H1 (cell line): ENCODE results near the gene PRMT5. TPM values are rescaled to one million over a fixed set of nuclear protein-coding genes. Genes with fewer than 3 reads are reported as not detected.

ENCODE experiments used
- EGR1 ChIP-seq: IDR thresholded peaks from 2 replicates; pipeline ENCODE4 v1.6.1; 2011; ENCODE audit warnings: low read depth, low read length, borderline replicate concordance
- MAX ChIP-seq: IDR thresholded peaks from 2 replicates; pipeline ENCODE4 v1.6.1; 2012; ENCODE audit warnings: inconsistent platforms
- RAD21 ChIP-seq, 2 experiments: IDR thresholded peaks in 1 of 2; conservative IDR thresholded peaks in 1 of 2; 2 replicates each; pipeline ENCODE4 v1.6.1; 2011; ENCODE audit warnings: low read depth in 2 of 2, low read length in 2 of 2, improper control_type of control experiment in 1 of 2, inconsistent platforms in 1 of 2, mild to moderate bottlenecking in 1 of 2, moderate library complexity in 1 of 2
- SIN3A ChIP-seq, 2 experiments: IDR thresholded peaks in 1 of 2; conservative IDR thresholded peaks in 1 of 2; 2 replicates each; pipeline ENCODE4 v1.6.1; 2011 to 2012; ENCODE audit warnings: low read length in 2 of 2, improper control_type of control experiment in 1 of 2, low read depth in 1 of 2, mild to moderate bottlenecking in 1 of 2
- TAF1 ChIP-seq: IDR thresholded peaks from 2 replicates; pipeline ENCODE4 v1.6.1; 2011; ENCODE audit warnings: mild to moderate bottlenecking, low read depth, low read length
- YY1 ChIP-seq: IDR thresholded peaks from 2 replicates; pipeline ENCODE4 v1.6.1; 2011; ENCODE audit warnings: low read depth, mild to moderate bottlenecking, low read length
- polyA plus RNA-seq, 7 experiments: library from polyadenylated mRNA; depleted of rRNA in 3 of 7; stranded (reverse) in 5 of 7; unstranded in 2 of 7; fragments of >200 nt in 5 of 7; fragments of 200-250 nt in 2 of 7; gene quantifications; 1 replicate in 5 of 7; 2 replicates in 1 of 7; 4 replicates in 1 of 7; pipeline versions ENCODE4 v1.2.1 to v1.2.3, GENCODE V29; 2011 to 2013; ENCODE audit warnings: missing spikeins in 2 of 7, mixed read lengths in 2 of 7
- total RNA-seq: library from RNA; stranded (reverse); fragmentation: NEBNext Ultra II Directional; extraction: Animal tissue kit (Norgen Biotek cat#: 25700); gene quantifications from 2 replicates; pipeline ENCODE4 v1.2.1, GENCODE V29; 2021

The PRMT5 gene
- total and polyA plus RNA-seq, 2 of the 8 experiments (the other 6 are each of a cell fraction or from before 2014, with no cell fraction given) = 171 to 402 TPM

- peak; percentile 19; the same call in 1 of the 2 replicates for TF ChIP-seq MAX
- TF ChIP-seq TAF1 = peak; percentile 31; the same call in 1 of the 2 replicates
- peak in 1 of 2 experiments; percentile 11; a peak in 1 of 4 replicates for TF ChIP-seq RAD21 (IDR thresholded peaks at IDR 0.05 in 1 of 2, conservative IDR thresholded peaks at IDR 0.05 in 1 of 2; ENCODE audit: low read depth in 2 of 2, low read length in 2 of 2)
- no peak for TF ChIP-seq YY1
- TF ChIP-seq EGR1 = no peak
- peak in 1 of 2 experiments; percentile 53; a peak in 1 of 4 replicates for TF ChIP-seq SIN3A (conservative IDR thresholded peaks at IDR 0.05 in 1 of 2, IDR thresholded peaks at IDR 0.05 in 1 of 2; ENCODE audit: low read depth in 1 of 2, low read length in 2 of 2)
Measured at GRCh38 chr14:22887260-22887989, 41.8 kb downstream of the PRMT5 start (continued).
